ENCODE results near the gene DPF3.

The DPF3 gene

DNA sequence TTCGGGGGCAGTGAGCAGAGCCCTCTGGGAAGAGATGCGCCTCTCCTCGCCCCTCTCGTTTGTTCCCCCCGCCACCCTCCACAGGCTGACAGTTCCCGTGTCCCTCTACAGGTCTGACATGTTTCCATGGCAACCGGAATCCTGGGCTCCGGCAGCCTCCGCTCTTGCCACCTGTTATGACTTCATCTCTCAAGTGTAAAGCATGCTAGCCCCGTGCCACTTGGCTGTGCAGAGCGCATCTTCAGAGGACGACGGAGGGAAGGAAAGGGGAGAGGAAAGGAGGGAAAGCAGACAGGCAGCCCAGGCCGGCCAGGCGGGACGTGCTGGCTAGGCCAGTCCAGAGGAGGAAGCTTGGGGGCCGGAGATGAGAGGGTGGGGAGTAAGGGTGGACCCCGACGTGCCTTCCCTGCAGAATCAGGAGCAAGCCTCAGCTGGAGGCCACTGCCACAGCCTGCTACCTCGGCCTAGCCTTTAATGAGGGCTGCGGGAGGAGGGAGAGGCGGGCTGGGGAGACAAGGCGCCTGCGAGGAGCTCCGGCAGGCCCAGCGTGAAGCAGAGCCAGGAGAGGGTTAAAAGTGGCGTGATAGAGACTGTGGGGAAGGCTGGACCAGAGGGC lies 214.3 kb downstream of the DPF3 start:
- DNase-seq (ENCODE audit: low read depth), result no peak

DNA sequence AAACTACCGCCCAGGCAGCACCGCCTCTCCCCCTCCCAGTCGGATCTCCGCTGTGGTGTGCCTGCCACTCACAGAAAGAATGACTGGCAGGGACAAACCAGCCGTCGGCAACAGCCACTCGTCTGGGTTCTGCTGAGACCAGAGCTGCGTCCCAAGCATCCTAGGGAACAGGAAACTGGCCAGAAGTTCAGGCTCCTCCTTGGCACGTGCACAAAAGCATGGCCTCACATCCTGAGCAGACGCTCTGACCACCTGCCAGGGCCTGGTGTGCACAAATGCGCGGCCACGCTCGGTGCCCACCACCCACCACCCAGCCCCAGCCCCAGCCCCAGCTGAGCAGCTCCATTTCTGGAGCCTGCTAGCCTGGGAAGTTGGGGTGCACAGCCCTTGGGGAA lies 214.8 kb downstream of the DPF3 start:
- no peak for DNase-seq (ENCODE audit: low read depth)

DNA sequence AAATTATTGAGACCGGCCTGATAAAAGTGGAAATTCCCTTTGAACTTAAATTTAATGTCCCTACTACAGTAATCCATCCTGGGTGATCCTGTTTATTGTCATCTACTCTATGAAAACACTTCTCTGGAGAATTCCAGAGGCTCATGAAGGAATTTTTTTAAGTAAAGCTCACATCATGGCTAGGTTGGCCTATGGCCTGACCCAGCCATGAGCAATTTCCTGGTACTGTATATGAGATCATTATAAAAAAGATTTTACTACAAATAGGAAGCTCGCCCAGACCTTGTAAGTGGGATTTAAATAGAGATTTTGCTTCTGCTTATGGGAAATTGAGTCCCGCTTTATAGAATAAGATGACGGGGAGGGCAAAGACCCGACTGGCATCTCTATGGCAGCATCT lies 215.5 kb downstream of the DPF3 start:
- no peak for DNase-seq (ENCODE audit: low read depth)

DNA sequence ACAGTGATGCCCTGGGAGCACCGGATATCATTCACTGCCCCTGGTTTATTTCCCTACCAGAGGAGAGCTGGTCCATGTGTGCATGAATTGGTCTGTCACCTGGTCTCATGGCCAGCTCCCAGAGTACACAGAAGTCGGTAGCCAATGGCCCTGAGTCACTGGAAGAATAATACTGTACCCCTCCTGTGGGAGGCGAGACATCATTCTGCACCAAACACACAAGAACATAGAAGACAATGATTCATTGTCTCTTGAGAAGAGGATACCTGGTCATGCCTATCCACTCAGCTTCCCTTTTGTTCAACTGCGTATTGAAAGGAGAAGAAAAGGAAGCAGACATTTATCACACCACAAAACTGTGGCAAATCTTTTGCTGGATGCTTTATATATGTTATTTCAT lies 216.2 kb downstream of the DPF3 start:
- DNase-seq (ENCODE audit: low read depth), result no peak

GRCh38 chr14:72675126-72675525 lies 218.8 kb downstream of the DPF3 start:
- DNase-seq (ENCODE audit: low read depth), result no peak

DNA sequence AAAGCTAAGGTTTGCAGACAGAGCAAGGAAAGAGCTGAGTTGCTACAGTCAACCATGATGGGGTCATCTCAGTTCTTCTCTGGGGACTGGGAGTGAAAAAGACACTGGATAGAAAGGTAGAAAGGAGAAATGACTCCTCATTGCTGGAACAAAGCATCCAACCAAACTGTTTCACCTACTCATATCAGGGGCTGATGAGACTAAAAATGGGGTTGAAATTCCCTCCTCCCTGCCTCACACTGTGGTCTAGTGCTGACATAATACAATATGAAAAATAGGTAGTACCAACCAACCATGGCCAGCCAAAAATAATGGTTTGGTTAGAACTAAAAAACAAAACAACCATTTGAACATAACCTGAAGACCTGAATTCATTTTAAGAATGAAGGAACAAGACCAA lies 220.7 kb downstream of the DPF3 start:
- no peak for DNase-seq (ENCODE audit: low read depth)

DNA sequence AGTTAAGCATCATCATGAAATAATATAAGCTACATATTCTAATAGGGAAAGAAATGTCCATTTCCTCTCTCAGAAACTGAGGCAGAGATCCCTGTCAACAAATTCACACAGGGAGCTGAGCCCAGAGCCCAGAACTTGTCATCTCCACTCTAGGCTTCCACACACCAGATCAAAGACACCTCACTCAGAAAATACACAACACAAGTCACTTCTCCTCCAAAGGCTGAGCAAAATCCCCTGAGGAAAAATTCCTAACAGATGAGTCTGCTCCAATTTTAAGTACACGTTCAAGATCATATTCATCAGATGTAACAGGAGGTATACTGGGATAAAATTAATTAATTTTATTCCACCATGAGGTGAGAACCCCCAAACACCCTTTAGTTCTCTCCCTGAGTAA lies 227.3 kb downstream of the DPF3 start:
- no peak for DNase-seq (ENCODE audit: low read depth)

GRCh38 chr14:72665259-72665658 lies 228.6 kb downstream of the DPF3 start:
- no peak for DNase-seq (ENCODE audit: low read depth)

DNA sequence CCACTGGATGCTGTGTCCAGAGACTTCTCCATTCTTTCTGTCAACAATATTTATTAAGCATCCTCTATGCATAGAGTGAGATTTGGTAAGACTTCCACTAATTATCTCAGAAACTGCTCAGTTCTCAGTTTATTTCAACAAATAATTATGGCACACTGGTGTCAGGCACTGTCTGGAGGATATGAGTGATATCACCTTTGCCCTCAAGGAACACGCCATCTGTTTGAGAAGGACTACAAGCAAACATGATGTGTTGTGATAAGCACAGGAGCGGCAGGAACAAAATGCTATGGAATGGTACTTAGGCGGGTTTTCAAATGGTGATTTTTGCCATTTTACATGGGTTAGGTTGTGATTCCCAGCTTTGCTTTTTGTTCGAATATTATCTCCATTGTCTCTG lies 229.2 kb downstream of the DPF3 start:
- DNase-seq (ENCODE audit: low read depth), result no peak

- no peak for DNase-seq (ENCODE audit: low read depth)
Observed at GRCh38 chr14:72663956-72664650, 229.8 kb downstream of the DPF3 start.

DNA sequence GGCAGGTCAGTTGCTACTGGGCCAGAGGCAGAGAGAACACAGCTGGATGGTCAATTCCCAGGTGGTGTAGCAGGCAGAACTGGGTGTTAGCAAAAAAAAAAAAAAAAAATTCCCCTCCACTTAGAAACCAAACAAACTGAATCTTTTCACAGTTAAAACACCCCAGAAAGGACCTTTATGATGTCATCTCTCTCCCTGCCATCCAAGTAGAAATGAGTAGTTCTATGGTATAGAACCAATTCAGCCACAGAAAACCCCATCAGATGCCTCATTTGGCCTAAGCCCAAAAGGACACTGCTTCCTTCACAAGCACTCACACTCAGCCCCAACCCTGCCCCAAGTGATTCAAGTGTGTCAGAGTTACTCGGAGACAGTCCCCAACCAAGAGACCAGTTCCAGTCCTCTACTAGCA lies 230.8 kb downstream of the DPF3 start:
- DNase-seq (ENCODE audit: low read depth), result no peak

DNA sequence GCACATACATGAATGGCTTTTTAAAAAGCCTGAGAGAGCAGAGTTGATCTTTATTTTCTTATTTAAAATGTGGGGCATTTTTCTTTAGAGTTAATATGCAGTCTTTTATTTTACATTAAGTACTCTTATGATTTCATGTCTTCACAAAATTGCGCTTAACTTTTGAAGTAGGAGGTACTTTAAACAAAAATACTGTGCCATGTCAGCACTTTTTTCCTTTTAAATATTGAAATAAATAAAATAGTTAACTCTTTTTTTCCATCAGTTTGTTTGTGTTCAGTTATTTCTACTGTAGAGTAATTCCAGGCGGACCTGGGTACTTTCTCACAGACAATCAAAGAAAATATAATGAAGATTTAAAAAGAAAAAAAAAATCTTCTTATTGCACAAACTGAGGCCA lies 231.7 kb downstream of the DPF3 start:
- no peak for DNase-seq (ENCODE audit: low read depth)

- DNase-seq (ENCODE audit: low read depth), result no peak
Observed at GRCh38 chr14:72657214-72657921, 236.5 kb downstream of the DPF3 start.

- DNase-seq (ENCODE audit: low read depth), result no peak
Observed at GRCh38 chr14:72653026-72653425, 240.9 kb downstream of the DPF3 start.

- no peak for DNase-seq (ENCODE audit: low read depth)
Observed at GRCh38 chr14:72652179-72652578, 241.7 kb downstream of the DPF3 start.

- no peak for DNase-seq (ENCODE audit: low read depth)
Observed at GRCh38 chr14:72651714-72652113, 242.2 kb downstream of the DPF3 start.

DNA sequence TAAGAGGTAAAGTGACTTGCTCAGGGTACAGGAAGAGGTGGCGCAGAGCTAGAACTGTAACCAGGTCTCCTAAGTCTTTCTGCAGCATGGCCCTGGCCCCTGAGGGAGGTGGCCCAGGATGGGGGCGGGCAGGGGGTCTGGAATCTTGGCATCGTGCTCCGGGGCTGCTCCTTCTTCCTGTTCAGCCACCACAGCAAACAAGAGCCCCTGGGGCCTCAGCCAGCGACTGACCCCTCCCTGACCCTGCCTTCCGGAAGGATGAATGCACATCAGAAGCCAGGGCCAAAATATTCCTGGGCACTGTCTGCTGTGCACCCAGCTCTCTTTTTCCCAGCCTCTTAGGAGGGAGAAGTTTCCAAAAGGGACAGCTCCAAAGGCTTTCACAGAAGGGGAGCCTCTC lies 242.8 kb downstream of the DPF3 start:
- DNase-seq (ENCODE audit: low read depth), result no peak

DNA sequence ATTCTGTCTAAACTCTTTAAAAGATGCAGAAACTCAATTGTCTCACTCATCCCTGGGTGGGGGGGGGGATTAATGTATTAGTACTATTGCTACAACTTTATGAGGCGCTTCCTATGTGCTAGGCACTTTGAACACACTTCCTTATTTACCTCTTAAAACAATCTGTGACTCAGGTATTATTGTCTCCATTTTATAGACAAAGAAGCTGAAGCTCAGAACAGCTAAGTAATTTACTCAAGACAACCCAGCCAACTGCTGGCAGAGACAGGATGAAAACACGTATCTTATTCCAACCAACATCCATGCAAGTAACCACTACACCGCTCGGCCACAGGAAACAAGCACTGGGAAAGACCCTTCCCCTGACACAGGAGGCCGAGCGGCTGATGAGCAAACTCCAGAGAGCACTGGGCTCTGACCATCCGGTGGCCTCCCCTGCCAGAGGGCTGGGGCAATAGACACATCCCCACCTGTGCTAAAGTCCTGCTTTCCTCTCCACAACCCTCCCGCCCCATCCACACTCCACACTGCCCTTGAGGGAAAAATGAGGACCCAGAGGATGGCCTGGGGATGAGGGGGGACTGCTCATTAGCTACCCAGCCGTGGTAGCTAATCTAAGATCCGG lies 244.2 kb downstream of the DPF3 start:
- DNase-seq (ENCODE audit: low read depth), result no peak

DNA sequence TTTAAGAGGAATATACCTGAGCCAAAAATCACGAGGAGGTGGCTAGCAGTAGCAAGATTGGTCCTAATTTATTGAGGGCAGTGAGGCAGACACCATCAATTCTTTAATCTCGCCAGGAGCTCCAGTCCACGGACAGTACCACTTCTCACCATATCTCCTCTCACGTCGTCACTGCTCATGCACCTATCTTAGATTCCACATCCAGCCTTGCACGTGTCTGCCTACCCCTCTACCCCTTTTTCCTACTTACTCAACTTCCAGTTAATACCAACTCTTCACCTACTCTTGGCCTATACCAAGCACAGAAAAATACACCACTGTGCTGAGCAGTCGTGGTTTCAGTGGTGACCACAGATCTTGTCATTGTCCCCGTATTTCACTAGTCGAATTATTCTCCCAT lies 246.1 kb downstream of the DPF3 start:
- DNase-seq (ENCODE audit: low read depth), result no peak

- no peak for DNase-seq (ENCODE audit: low read depth)
Observed at GRCh38 chr14:72646861-72647528, 246.9 kb downstream of the DPF3 start.

GRCh38 chr14:72645706-72646105 lies 248.2 kb downstream of the DPF3 start:
- DNase-seq (ENCODE audit: low read depth), result no peak

DNA sequence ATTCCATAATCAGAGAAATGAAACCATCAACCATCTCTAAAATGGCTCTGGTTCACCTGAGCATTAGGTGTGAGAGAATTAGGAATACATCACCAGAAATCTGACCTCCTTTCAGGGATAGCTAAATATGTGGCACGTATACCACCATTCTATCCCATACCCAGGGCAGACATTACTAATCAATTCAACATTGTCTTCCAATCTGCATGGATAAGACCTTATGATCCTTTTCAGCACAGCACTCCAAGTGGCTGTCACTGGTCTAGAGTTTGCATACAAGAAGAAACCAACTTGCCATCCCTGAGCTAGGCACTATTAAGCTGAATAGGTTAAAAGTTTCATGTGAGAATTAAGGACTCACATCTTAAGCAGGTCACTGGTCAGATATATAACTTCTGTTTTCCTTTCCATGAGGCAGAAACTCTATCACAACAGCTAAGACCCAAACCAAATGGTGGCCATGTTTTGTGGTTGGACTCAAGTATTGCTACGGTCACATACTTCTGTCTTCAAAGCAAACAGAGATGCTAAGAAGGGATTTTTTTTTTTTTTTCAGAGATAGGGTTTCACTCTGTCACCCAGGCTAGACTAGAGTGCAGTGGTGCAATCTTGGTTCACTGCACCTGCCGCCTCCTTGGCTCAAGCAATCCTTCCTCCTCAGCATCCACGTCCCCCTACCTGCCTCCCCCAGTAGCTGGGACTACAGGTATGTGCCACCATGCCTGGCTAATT lies 249.0 kb downstream of the DPF3 start:
- no peak for DNase-seq (ENCODE audit: low read depth)
